Motor neuron (in vitro differentiated cells): ENCODE measurements around the gene B3GNT7. TPM values are rescaled to one million over a fixed set of nuclear protein-coding genes. Genes with fewer than 3 reads are reported as not detected.
A peak's percentile ranks its signal among the peaks of the same experiment; 100 is the strongest.
"Not testable (repeated sequence)": the region's sequence is repeated elsewhere in the genome, so short reads cannot be mapped to it uniquely, and the experiment has no call there.

Source experiments
- ATAC-seq, 8 experiments: fragments of 200-7000 bp; cut with Tn5 transposase; replicated peaks in 6 of 8; 2 replicates each; pipeline ENCODE4 v1.8.0; 2021; ENCODE audit warnings: mild to moderate bottlenecking in 8 of 8, moderate library complexity in 8 of 8
- H3K27ac ChIP-seq, 2 donors: fragments of 250-450 bp; sonication (Bioruptor Pico); 2 replicates each; pipeline ENCODE4 v1.9.0; 2021; ENCODE audit warnings: antibody characterized with exemption in 2 of 2, mild to moderate bottlenecking in 2 of 2, moderate library complexity in 1 of 2
- H3K4me1 ChIP-seq, 2 donors: fragments of 250-450 bp; sonication (Bioruptor Pico); replicated peaks in 1 of 2; 2 replicates each; pipeline ENCODE4 v1.6.1; 2021; ENCODE audit warnings: antibody characterized with exemption in 2 of 2, mild to moderate bottlenecking in 2 of 2, moderate library complexity in 1 of 2
- H3K4me3 ChIP-seq, 5 donors: fragments of 250-450 bp; sonication (Bioruptor Pico); 2 replicates each; pipeline ENCODE4 v1.9.0; 2021; ENCODE audit warnings: antibody characterized with exemption in 5 of 5, mild to moderate bottlenecking in 5 of 5, moderate library complexity in 4 of 5
- WGBS, 10 experiments: fragments of 450-650 bp; shearing (Covaris generic); methylation state at CpG; one replicate each; pipeline ENCODE4 v1.0.0; 2022; 5-methylcytosine and 5-hydroxymethylcytosine counted together
- in situ Hi-C, 9 experiments: fragments of 400-800 bp; cut with MboI; loops; one replicate each; pipeline ENCODE4 v1.15.0; 2021; ENCODE audit warnings: low sequenced_read_pairs in 9 of 9, low pct_unique_long_range_greater_than_20kb in 2 of 9; ENCODE audit not compliant: unreplicated experiment in 9 of 9
- total RNA-seq, 8 experiments: library from RNA; unstranded; fragments of 300-600 nt; gene quantifications; 2 replicates each; pipeline versions ENCODE4 v1.2.3 to v1.2.4, GENCODE V29; 2022

The B3GNT7 gene
- total RNA-seq, 8 experiments from 2014 or later = 0.31 to 1.2 (median 0.59) TPM

GRCh38 chr2:231370749-231371429 is 24.6 kb upstream of the B3GNT7 start:
- in situ Hi-C loops = no loop called here
- WGBS, 10 experiments = 80 to 100% (median 100%) methylated on average over 1 to 2 of the region's 21 CpGs; no CpG with 5 or more reads in 5 of the 10 experiments
- peak in 6 of 8 experiments; percentile 22 to 48 (median 31) for ATAC-seq
- no peak overlapping the region for H3K4me3 ChIP-seq
- peaks cover 9 to 12% of the 10 kb centered on the region in 2 donors for H3K4me1 ChIP-seq
- no peak overlapping the region for H3K27ac ChIP-seq

GRCh38 chr2:231371430-231372054 is 24.0 kb upstream of the B3GNT7 start:
- in situ Hi-C loops = no loop called here
- Histone ChIP-seq H3K4me1 (peaks cover 12 to 16% of the 10 kb centered on the region in 2 donors), H3K27ac (no peak overlapping the region), H3K4me3 (no peak overlapping the region)
- peak in 4 of 8 experiments; percentile 30 to 57 (median 55) for ATAC-seq
- 67 to 90% (median 80%) methylated on average over 2 to 5 of the region's 13 CpGs; no CpG with 5 or more reads in 5 of the 10 experiments for WGBS, 10 experiments

- Histone ChIP-seq H3K27ac (peak overlapping the region in 1 of 2 donors; percentile 34), H3K4me3 (no peak overlapping the region), H3K4me1 (peaks cover 12 to 20% of the 10 kb centered on the region in 2 donors)
- in situ Hi-C loops = no loop called here
- 75 to 90% (median 80%) methylated on average over 1 to 4 of the region's 7 CpGs; no CpG with 5 or more reads in 7 of the 10 experiments for WGBS, 10 experiments
- ATAC-seq = no peak
Observed at GRCh38 chr2:231372326-231372725, 23.2 kb upstream of the B3GNT7 start.

DNA sequence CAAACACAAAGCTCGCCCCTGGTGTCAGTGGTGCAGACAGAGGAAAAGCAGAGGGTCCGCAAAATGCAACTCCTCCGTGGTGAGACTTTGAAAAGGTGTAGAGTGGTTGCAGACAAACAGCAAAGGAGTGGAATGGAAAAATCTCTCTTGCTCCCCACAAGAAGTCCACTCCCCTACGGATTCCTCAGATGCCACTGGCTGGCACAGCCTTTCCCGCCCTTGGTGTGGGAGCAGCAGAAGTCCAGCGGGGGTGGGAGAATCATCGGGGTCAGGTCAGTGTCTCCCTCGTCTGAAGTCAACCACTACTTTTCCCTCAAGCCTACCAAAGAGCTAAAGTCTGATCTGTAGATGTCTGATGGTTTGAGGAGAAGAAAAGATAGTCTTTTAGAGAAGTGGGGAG is 22.3 kb upstream of the B3GNT7 start:
- ATAC-seq = no peak
- Histone ChIP-seq H3K4me3 (no peak overlapping the region), H3K4me1 (peaks cover 12 to 20% of the 10 kb centered on the region in 2 donors), H3K27ac (no peak overlapping the region)
- WGBS, 10 experiments = 52 to 100% (median 84%) methylated on average over 1 to 3 of the region's 8 CpGs; no CpG with 5 or more reads in 6 of the 10 experiments
- in situ Hi-C loops = no loop called here

DNA sequence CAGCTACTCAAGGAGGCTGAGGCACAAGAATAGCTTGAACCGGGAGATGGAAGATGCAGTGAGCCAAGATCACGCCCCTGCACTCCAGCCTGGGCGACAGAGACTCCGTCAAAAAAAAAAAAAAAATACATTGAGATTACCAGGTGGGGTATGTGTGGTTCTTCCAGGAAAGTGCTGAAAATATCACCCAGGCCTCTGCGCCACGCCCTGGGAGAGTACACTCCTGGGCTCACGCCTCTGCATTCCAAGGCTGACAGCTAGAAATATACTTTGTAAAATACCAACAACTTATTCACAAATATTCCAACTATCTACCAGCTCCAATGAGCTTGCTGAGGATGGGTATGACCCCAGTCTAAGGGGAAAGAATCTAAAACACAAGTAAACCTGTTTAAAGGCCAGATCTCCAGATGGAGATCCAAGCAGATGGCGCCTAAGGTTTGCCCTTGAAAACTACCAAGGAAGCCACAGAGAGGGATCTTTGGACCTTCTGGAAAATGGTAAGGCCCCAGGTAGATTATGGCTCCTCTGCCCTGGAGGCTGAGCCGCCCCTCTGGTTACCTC is 21.6 kb upstream of the B3GNT7 start:
- WGBS, 10 experiments = 17 to 98% (median 92%) methylated on average over 1 to 9 of the region's 9 CpGs; no CpG with 5 or more reads in 2 of the 10 experiments
- peak in 1 of 8 experiments; percentile 44 for ATAC-seq
- in situ Hi-C loops = no loop called here
- no peak overlapping the region for H3K27ac ChIP-seq
- no peak overlapping the region for H3K4me3 ChIP-seq
- peaks cover 12 to 20% of the 10 kb centered on the region in 2 donors for H3K4me1 ChIP-seq

GRCh38 chr2:231374771-231375170 is 20.7 kb upstream of the B3GNT7 start:
- in situ Hi-C loops = no loop called here
- WGBS, 10 experiments = 100% methylated on average over 1 to 2 of the region's 2 CpGs; no CpG with 5 or more reads in 8 of the 10 experiments
- no peak for ATAC-seq
- Histone ChIP-seq H3K4me1 (peaks cover 12 to 20% of the 10 kb centered on the region in 2 donors), H3K27ac (no peak overlapping the region), H3K4me3 (no peak overlapping the region)

- in situ Hi-C loops, H3K4me3 ChIP-seq, ATAC-seq, H3K27ac ChIP-seq: not testable (repeated sequence)
- WGBS, 10 experiments = 33 to 100% (median 51%) methylated on average over 1 to 3 of the region's 11 CpGs; no CpG with 5 or more reads in 6 of the 10 experiments
- H3K4me1 ChIP-seq = peaks cover 6 to 11% of the 10 kb centered on the region in 2 donors
Observed at GRCh38 chr2:231375994-231376615, 19.4 kb upstream of the B3GNT7 start.

- no peak for ATAC-seq
- H3K4me1 ChIP-seq = peaks cover 6 to 11% of the 10 kb centered on the region in 2 donors
- H3K27ac ChIP-seq = no peak overlapping the region
- H3K4me3 ChIP-seq = no peak overlapping the region
- 17 to 90% (median 45%) methylated on average over 1 to 8 of the region's 8 CpGs; no CpG with 5 or more reads in 3 of the 10 experiments for WGBS, 10 experiments
- in situ Hi-C loops = no loop called here
Observed at GRCh38 chr2:231376857-231377256, 18.7 kb upstream of the B3GNT7 start.

GRCh38 chr2:231378026-231378722 is 17.3 kb upstream of the B3GNT7 start:
- WGBS, 10 experiments = 60 to 100% (median 81%) methylated on average over 1 to 9 of the region's 13 CpGs; no CpG with 5 or more reads in 3 of the 10 experiments
- ATAC-seq = peak in 5 of 8 experiments; percentile 27 to 66 (median 45)
- no peak overlapping the region for H3K27ac ChIP-seq
- in situ Hi-C loops = no loop called here
- H3K4me3 ChIP-seq = no peak overlapping the region
- peaks cover 6 to 11% of the 10 kb centered on the region in 2 donors for H3K4me1 ChIP-seq

DNA sequence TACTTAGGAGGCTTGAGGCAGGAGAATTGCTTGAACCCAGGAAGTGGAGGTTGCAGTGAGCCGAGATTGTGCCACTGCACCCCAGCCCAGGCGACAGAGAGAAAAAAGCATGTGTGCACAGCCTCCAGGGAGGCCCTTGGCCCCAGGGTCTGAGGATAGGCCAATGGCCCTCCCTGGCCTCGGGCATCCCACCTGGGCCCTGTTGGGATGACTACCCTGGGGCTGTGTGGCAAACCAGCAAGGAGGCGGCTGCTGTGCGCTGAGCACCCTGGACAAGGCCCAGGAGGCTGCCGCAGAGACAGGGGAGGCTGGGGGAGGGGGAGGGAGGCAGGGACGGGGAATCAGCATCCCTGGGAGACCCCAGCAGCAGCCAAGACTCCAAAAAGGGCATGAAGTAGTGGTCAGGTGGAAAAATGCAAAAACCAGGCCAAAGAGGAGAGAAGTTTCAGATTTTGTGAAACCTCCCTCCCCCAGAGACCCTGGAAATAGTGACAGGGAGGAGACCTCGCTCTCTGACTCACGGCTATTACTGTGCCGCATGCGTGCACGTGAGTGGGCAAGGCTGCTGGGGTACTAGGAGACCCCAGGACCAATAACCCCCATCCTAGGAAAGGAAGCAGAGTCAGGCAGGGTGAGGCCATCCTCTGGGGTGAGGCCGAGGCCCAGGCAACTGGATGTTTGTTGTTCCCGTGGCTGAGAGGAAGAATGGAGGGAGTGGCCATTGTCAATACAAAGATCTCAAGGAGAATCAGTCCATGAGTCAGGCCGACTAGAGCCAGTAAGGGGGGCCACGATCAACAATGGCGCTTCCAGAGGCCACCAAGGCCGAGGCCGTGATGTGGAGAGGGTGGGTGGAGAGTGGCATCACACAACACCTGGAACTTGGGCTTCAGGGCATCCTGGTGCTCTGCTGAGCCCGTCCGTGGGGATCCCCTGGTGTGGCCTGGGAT is 16.0 kb upstream of the B3GNT7 start:
- ATAC-seq = peak in 3 of 8 experiments; percentile 31 to 70 (median 53)
- Histone ChIP-seq H3K4me1 (peaks cover 6 to 11% of the 10 kb centered on the region in 2 donors), H3K27ac (no peak overlapping the region), H3K4me3 (no peak overlapping the region)
- in situ Hi-C loops = no loop called here
- WGBS, 10 experiments = 40 to 100% (median 82%) methylated on average over 1 to 11 of the region's 21 CpGs; no CpG with 5 or more reads in 2 of the 10 experiments

DNA sequence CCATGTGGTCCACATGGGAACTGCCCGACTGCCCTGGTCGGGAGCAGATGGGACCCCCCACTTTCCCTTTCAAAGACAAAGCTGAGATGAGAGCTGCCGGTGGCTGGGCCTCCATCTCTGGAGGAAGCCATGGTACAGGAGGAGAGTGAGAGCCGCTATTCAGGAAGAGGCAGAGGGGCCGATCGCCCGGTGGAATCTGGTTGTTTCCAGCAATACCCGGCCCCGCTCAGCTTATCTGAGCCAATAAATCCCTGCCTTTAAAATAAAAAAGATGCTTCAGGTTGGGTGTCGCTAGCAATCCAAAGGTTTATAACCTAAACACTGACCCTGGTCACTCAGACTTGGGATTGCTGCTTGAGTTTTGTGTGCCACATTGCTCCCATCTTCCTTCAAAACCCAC is 15.2 kb upstream of the B3GNT7 start:
- Histone ChIP-seq H3K4me1 (peaks cover 6 to 11% of the 10 kb centered on the region in 2 donors), H3K4me3 (no peak overlapping the region), H3K27ac (no peak overlapping the region)
- in situ Hi-C loops = no loop called here
- no peak for ATAC-seq
- 77 to 100% (median 94%) methylated on average over 3 to 6 of the region's 10 CpGs; no CpG with 5 or more reads in 5 of the 10 experiments for whole genome bisulfite sequencing, 10 experiments
